Heart right ventricle (tissue), 16 donors: Measurements from ENCODE around the gene TAS2R19. TPM values are rescaled to one million over a fixed set of nuclear protein-coding genes. Genes with fewer than 3 reads are reported as not detected.
"Not testable (repeated sequence)": the region's sequence is repeated elsewhere in the genome, so short reads cannot be mapped to it uniquely, and the experiment has no call there.

Source experiments
- ATAC-seq, 8 donors: fragments of 200-7000 bp; cut with Tn5 transposase; one replicate each; pipeline ENCODE4 v1.9.1; 2020; ENCODE audit warnings: mild to moderate bottlenecking in 8 of 8, moderate library complexity in 8 of 8, moderate number of reproducible peaks in 1 of 8
- DNase-seq, 2 donors: peaks; one replicate each; pipeline ENCODE4 v3.0.0-alpha.2; 2020
- H3K27ac ChIP-seq, 10 donors: fragments of 200-600 bp; sonication (generic) in 2 of 10; one replicate each; pipeline versions ENCODE4 v1.5.0 to v1.8.0; 2020 to 2022; ENCODE audit warnings: mild to moderate bottlenecking in 3 of 10
- H3K27me3 ChIP-seq, 7 donors: fragments of 200-600 bp; one replicate each; pipeline ENCODE4 v1.8.0; 2021 to 2022; ENCODE audit warnings: mild to moderate bottlenecking in 2 of 7
- H3K36me3 ChIP-seq, 9 donors: fragments of 200-600 bp; sonication (generic) in 1 of 9; one replicate each; pipeline versions ENCODE4 v1.5.0 to v1.8.0; 2020 to 2022; ENCODE audit warnings: mild to moderate bottlenecking in 2 of 9
- H3K4me1 ChIP-seq, 9 donors: fragments of 200-600 bp; sonication (generic) in 1 of 9; one replicate each; pipeline versions ENCODE4 v1.5.0 to v1.8.0; 2020 to 2022; ENCODE audit warnings: mild to moderate bottlenecking in 4 of 9
- H3K4me3 ChIP-seq, 10 donors: fragments of 200-600 bp; sonication (generic) in 2 of 10; one replicate each; pipeline versions ENCODE4 v1.5.0 to v1.8.0; 2020 to 2022; ENCODE audit warnings: mild to moderate bottlenecking in 7 of 10, moderate library complexity in 2 of 10
- H3K9me3 ChIP-seq, 11 donors: fragments of 200-600 bp in 10 of 11; sonication (generic) in 2 of 11; one replicate each; pipeline versions ENCODE4 v1.5.0 to v1.8.0; 2013 to 2022; ENCODE audit warnings: mild to moderate bottlenecking in 2 of 11, control low read depth in 1 of 11, moderate library complexity in 1 of 11
- CTCF ChIP-seq, 9 donors: fragments of 200-600 bp; sonication (generic) in 2 of 9; IDR thresholded peaks; one replicate each; pipeline versions ENCODE4 v1.5.0 to v1.8.0; 2021 to 2022; ENCODE audit warnings: antibody characterized with exemption in 9 of 9, mild to moderate bottlenecking in 5 of 9, moderate library complexity in 1 of 9
- WGBS, 2 donors: extraction: QIAGEN DNeasy Blood & Tissue Kit; methylation state at CpG; one replicate each; pipeline ENCODE4 v1.1.7; 2013; ENCODE audit warnings: inconsistent platforms in 1 of 2; 5-methylcytosine and 5-hydroxymethylcytosine counted together
- intact Hi-C, 10 donors: fragments of 100-400 bp; cut with DNase I; formaldehyde crosslinking; loops; one replicate each; pipeline versions ENCODE4 v1.11.1 to v1.14.2; 2022
- polyA plus RNA-seq, 2 donors: library from polyadenylated mRNA; stranded (reverse); fragments of 200-250 nt; gene quantifications; one replicate each; pipeline ENCODE4 v1.2.3, GENCODE V29; 2013
- total RNA-seq, 10 donors: library from RNA; stranded (reverse); fragmentation: NEBNext Ultra II Directional in 3 of 10; extraction: Animal tissue kit (Norgen Biotek cat#: 25700) in 3 of 10; gene quantifications; one replicate each; pipeline versions ENCODE4 v1.2.1 to v1.2.4, GENCODE V29; 2021 to 2023
- donor health status: Arrhythmogenic right ventricular cardiomyopathy.
- donor health status: ischemic (EF 13 %, LVEDD 7.1; RV severe dilation, severe dysfunction).
- donor health status: healthy with polysubstance abuse.
- donor health status: DM: no; HTN: yes; CAD: no.
- donor health status: DM: no; HTN: no; CAD: no.
- donor health status: ischemic (EF 25% LVEDD 6.9; RV normal size, moderate dysfunction).
- donor health status: ischemic (EF 25% LVEDD 5.7; RV mildly dilated, moderate dysfunction).
- donor health status: healthy.
- donor health status: DM: yes; HTN: yes; CAD: no.
- donor health status: Ischemic cardiomyopathy.
- donor health status: ischemic (EF 35%, LVEDD 5.7; RV mildly dilated, moderate dysfunction).
- donor health status: nonischemic (EF 11% LVEDD 7.7; RV severe dilation, severe dysfunction).
- donor health status: DM: yes; HTN: yes; CAD: no.
- donor health status: PGD.
- donor health status: ischemic (EF 29% LVEDD 5.4; RV normal size, mild dysfunction).
- donor health status: nonischemic (EF 23%, LVEDD 6.1; RV moderate dilation, normal function).

The TAS2R19 gene
- total and polyA plus RNA-seq, 12 donors: 0.12 to 1.2 (median 0.67) TPM

- intact Hi-C loops: no loop called here
- WGBS, 2 donors: 88 to 91% methylated on average over 1 of the region's 1 CpG
Observed at GRCh38 chr12:11040162-11040561, 17.7 kb upstream of the TAS2R19 start.

GRCh38 chr12:11039171-11039570 lies 16.8 kb upstream of the TAS2R19 start:
- ATAC-seq (no peak), DNase-seq (no peak)
- H3K4me3 ChIP-seq: no peak overlapping the region
- no peaks in the 10 kb centered on the region for H3K27me3 ChIP-seq
- peaks cover 0 to 15% (median 0%) of the 10 kb centered on the region in 9 donors for H3K36me3 ChIP-seq
- no peaks in the 10 kb centered on the region for H3K4me1 ChIP-seq
- H3K27ac ChIP-seq: no peak overlapping the region
- TF ChIP-seq CTCF (IDR thresholded peaks at IDR 0.05): no peak
- WGBS, 2 donors: 68 to 71% methylated on average over 3 of the region's 3 CpGs
- H3K9me3 ChIP-seq: peaks cover 0 to 11% (median 0%) of the 10 kb centered on the region in 11 donors
- intact Hi-C loops: loop anchor here in 1 of 10 donors (2.0 to 5.0 kb wide), 2 partner anchors 28 to 48 kb away; no protein-coding TSS in a partner anchor

More at GRCh38 chr12:11040162-11040561, 17.7 kb upstream of the TAS2R19 start:
- H3K4me1 ChIP-seq: no peaks in the 10 kb centered on the region
- ATAC-seq: no peak
- H3K36me3 ChIP-seq: peaks cover 0 to 25% (median 4%) of the 10 kb centered on the region in 9 donors
- H3K4me3 ChIP-seq: no peak overlapping the region
- no peak for DNase-seq
- H3K27me3 ChIP-seq: no peaks in the 10 kb centered on the region
- no peak overlapping the region for H3K27ac ChIP-seq
- peaks cover 0 to 11% (median 0%) of the 10 kb centered on the region in 11 donors for H3K9me3 ChIP-seq
- no peak for TF ChIP-seq CTCF (IDR thresholded peaks at IDR 0.05)

- DNase-seq, H3K27me3 ChIP-seq, H3K4me1 ChIP-seq, H3K9me3 ChIP-seq, intact Hi-C loops, H3K36me3 ChIP-seq, ATAC-seq, H3K27ac ChIP-seq, H3K4me3 ChIP-seq: not testable (repeated sequence)
- WGBS, 2 donors: 100% methylated on average over 1 of the region's 3 CpGs; no CpG with 5 or more reads in 1 of the 2 donors
Observed at GRCh38 chr12:11033959-11034358, 11.5 kb upstream of the TAS2R19 start.

- 97 to 99% methylated on average over 6 of the region's 6 CpGs for WGBS, 2 donors
- H3K4me3 ChIP-seq: no peak within 1 kb of the TSS
- H3K27me3 ChIP-seq: no peaks in the 10 kb centered on the region
- H3K9me3 ChIP-seq: no peaks in the 10 kb centered on the region
- peaks cover 0 to 8% (median 0%) of the 10 kb centered on the region in 9 donors for H3K36me3 ChIP-seq
- H3K27ac ChIP-seq: no peak within 1 kb of the TSS
- TF ChIP-seq CTCF (IDR thresholded peaks at IDR 0.05): no peak
- no peaks in the 10 kb centered on the region for H3K4me1 ChIP-seq
- intact Hi-C loops: no loop called here
- ATAC-seq (no peak), DNase-seq (no peak)
Observed at GRCh38 chr12:11031307-11031706, 8.9 kb upstream of the TAS2R19 start, which contains the start of gene TAS2R31. Gene TAS2R31 (minus strand): TSS chr12:11031407. CDS start chr12:11031335, 72 bp downstream.

GRCh38 chr12:11026118-11026517 lies 3.7 kb upstream of the TAS2R19 start:
- DNase-seq: no peak
- 95 to 96% methylated on average over 6 of the region's 6 CpGs for WGBS, 2 donors

More at GRCh38 chr12:11026118-11026517, 3.7 kb upstream of the TAS2R19 start:
- Histone ChIP-seq H3K4me3 (no peak overlapping the region), H3K27ac (no peak overlapping the region), H3K9me3 (peaks cover 0 to 10% (median 0%) of the 10 kb centered on the region in 11 donors), H3K27me3 (no peaks in the 10 kb centered on the region), H3K4me1 (no peaks in the 10 kb centered on the region), H3K36me3 (peaks cover 0 to 14% (median 0%) of the 10 kb centered on the region in 9 donors)
- intact Hi-C loops: no loop called here
- peak in 1 of 9 donors; percentile 9 for TF ChIP-seq CTCF (IDR thresholded peaks at IDR 0.05)
- no peak for ATAC-seq
